Cardiac fibroblast (primary cell): ENCODE results near the gene LBR.
A peak's percentile ranks its signal among the peaks of the same experiment; 100 is the strongest.
"Not testable (repeated sequence)": the region's sequence is repeated elsewhere in the genome, so short reads cannot be mapped to it uniquely, and the experiment has no call there.

Experiments
- DNase-seq, 2 donors: peaks; one replicate each; pipeline versions ENCODE4 v3.0.0 to v3.0.0-alpha.2; 2010; ENCODE audit warnings: low read depth in 2 of 2
- H3K4me3 ChIP-seq, 2 donors: replicated peaks in 1 of 2; 1 replicate in 1 of 2; 2 replicates in 1 of 2; pipeline ENCODE4 v1.5.1; 2011; ENCODE audit warnings: low read depth in 2 of 2, low read length in 2 of 2, mild to moderate bottlenecking in 2 of 2, moderate library complexity in 1 of 2
- TF ChIP-seq, protein P1 (sequence below): IDR thresholded peaks from one replicate; pipeline ENCODE4 v1.5.1; 2011; ENCODE audit warnings: low read depth, mild to moderate bottlenecking, low read length, inconsistent platforms

LBR gene

GRCh38 chr1:225408249-225408648 is 19.6 kb downstream of the LBR start:
- TF ChIP-seq, protein P1, sequence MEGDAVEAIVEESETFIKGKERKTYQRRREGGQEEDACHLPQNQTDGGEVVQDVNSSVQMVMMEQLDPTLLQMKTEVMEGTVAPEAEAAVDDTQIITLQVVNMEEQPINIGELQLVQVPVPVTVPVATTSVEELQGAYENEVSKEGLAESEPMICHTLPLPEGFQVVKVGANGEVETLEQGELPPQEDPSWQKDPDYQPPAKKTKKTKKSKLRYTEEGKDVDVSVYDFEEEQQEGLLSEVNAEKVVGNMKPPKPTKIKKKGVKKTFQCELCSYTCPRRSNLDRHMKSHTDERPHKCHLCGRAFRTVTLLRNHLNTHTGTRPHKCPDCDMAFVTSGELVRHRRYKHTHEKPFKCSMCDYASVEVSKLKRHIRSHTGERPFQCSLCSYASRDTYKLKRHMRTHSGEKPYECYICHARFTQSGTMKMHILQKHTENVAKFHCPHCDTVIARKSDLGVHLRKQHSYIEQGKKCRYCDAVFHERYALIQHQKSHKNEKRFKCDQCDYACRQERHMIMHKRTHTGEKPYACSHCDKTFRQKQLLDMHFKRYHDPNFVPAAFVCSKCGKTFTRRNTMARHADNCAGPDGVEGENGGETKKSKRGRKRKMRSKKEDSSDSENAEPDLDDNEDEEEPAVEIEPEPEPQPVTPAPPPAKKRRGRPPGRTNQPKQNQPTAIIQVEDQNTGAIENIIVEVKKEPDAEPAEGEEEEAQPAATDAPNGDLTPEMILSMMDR, result no peak

DNA sequence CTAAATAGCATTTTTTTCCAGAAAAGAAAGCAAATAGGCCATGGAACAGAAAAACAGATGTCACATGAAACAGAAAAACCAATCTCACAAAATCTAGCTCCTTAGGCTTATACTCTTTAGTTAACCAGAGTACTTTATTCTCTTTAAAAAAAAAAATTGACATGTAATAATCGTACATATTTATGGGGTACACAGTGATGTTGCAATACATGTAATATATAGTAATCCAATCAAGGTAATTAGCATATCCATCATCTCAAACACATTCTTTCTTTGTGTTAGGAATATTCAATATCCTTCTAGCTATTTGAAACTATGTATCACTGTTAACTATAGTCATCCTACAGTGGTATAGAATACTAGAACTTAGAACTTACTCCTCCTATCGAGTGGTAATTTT is 20.1 kb downstream of the LBR start:
- H3K4me3 ChIP-seq, result no peak overlapping the region
- TF ChIP-seq, protein P1, result no peak
- no peak for DNase-seq

More at GRCh38 chr1:225408249-225408648, 19.6 kb downstream of the LBR start:
- H3K4me3 ChIP-seq, result no peak overlapping the region
- DNase-seq, result no peak

- no peak for DNase-seq
- no peak overlapping the region for H3K4me3 ChIP-seq
- TF ChIP-seq, protein P1, result no peak
Measured at GRCh38 chr1:225406976-225407725, 20.7 kb downstream of the LBR start.

- H3K4me3 ChIP-seq, result no peak overlapping the region
- TF ChIP-seq, protein P1, result no peak
- no peak for DNase-seq
Measured at GRCh38 chr1:225400968-225401367, 26.9 kb downstream of the LBR start.

GRCh38 chr1:225396357-225396756 is 31.5 kb downstream of the LBR start:
- DNase-seq, result no peak
- H3K4me3 ChIP-seq, result no peak overlapping the region
- TF ChIP-seq, protein P1, result no peak

GRCh38 chr1:225389843-225390242 is 38.0 kb downstream of the LBR start:
- DNase-seq, result no peak
- TF ChIP-seq, protein P1, result no peak
- no peak overlapping the region for H3K4me3 ChIP-seq

DNA sequence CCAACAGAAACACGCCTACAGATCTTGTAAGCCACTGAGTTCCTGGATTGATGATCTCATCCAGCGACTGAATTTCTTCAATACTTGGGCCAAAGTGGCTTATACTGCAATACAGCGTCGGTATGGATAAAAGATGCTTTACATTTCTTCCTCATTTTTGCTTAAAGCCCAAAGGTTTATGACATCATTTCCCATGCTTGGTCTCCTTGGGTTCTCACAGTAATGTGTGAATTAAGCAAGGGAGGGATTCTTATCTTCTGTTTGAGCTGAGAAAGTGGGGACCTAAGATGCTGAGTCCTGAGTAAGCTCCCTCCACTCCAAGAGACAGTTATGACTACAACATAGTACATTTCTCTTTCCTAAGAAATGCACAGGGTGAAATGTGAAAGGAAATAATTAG is 39.5 kb downstream of the LBR start:
- TF ChIP-seq, protein P1, result no peak
- DNase-seq, result peak; percentile 29 to 30
- no peak overlapping the region for H3K4me3 ChIP-seq

DNA sequence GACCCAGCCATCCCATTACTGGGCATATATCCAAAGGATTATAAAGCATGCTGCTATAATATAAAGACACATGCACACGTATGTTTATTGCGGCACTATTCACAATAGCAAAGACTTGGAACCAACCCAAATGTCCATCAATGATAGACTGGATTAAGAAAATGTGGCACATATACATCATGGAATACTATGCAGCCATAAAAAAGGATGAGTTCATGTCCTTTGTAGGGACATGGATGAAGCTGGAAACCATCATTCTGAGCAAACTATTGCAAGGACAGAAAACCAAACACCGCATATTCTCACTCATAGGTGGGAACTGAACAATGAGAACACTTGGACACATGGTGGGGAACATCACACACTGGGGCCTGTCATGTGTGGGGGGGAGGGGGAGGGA is 41.0 kb downstream of the LBR start:
- not testable (repeated sequence) for H3K4me3 ChIP-seq, DNase-seq
